ENCODE measurements around the gene ABCG1.

ABCG1 gene

GRCh38 chr21:42304556-42305454, 85.9 kb downstream of the ABCG1 start:
- Histone ChIP-seq H3K9me3 (ENCODE audit: severe bottlenecking) (no peaks in the 10 kb centered on the region), H3K36me3 (ENCODE audit: low read depth) (no peaks in the 10 kb centered on the region), H3K4me3 (ENCODE audit: severe bottlenecking) (no peak overlapping the region), H3K27me3 (ENCODE audit: insufficient read depth, poor library complexity, severe bottlenecking) (no peaks in the 10 kb centered on the region), H3K4me1 (ENCODE audit: insufficient read depth, poor library complexity, severe bottlenecking) (no peaks in the 10 kb centered on the region), H3K27ac (ENCODE audit: poor library complexity, severe bottlenecking) (no peak overlapping the region)
- no peak for ATAC-seq (ENCODE audit: low read depth)
- no peak for DNase-seq (ENCODE audit: low spot score)
- no peak for TF ChIP-seq CTCF (IDR thresholded peaks at IDR 0.05; ENCODE audit: poor library complexity, severe bottlenecking)

GRCh38 chr21:42305707-42306147, 86.8 kb downstream of the ABCG1 start:
- DNase-seq (ENCODE audit: low spot score) (no peak), ATAC-seq (ENCODE audit: low read depth) (no peak; the same call in 2 of the 3 replicates)
- Histone ChIP-seq H3K4me3 (ENCODE audit: severe bottlenecking) (no peak overlapping the region), H3K36me3 (ENCODE audit: low read depth) (no peaks in the 10 kb centered on the region), H3K9me3 (ENCODE audit: severe bottlenecking) (no peaks in the 10 kb centered on the region), H3K27ac (ENCODE audit: poor library complexity, severe bottlenecking) (no peak overlapping the region), H3K27me3 (ENCODE audit: insufficient read depth, poor library complexity, severe bottlenecking) (no peaks in the 10 kb centered on the region), H3K4me1 (ENCODE audit: insufficient read depth, poor library complexity, severe bottlenecking) (no peaks in the 10 kb centered on the region)
- no peak for TF ChIP-seq CTCF (IDR thresholded peaks at IDR 0.05; ENCODE audit: poor library complexity, severe bottlenecking)

- no peak overlapping the region for H3K27ac ChIP-seq (ENCODE audit: poor library complexity, severe bottlenecking)
- DNase-seq (ENCODE audit: low spot score) (no peak), ATAC-seq (ENCODE audit: low read depth) (no peak)
- no peak overlapping the region for H3K4me3 ChIP-seq (ENCODE audit: severe bottlenecking)
- H3K9me3 ChIP-seq (ENCODE audit: severe bottlenecking) = no peaks in the 10 kb centered on the region
- H3K36me3 ChIP-seq (ENCODE audit: low read depth) = no peaks in the 10 kb centered on the region
- H3K4me1 ChIP-seq (ENCODE audit: insufficient read depth, poor library complexity, severe bottlenecking) = no peaks in the 10 kb centered on the region
- no peaks in the 10 kb centered on the region for H3K27me3 ChIP-seq (ENCODE audit: insufficient read depth, poor library complexity, severe bottlenecking)
- no peak for TF ChIP-seq CTCF (IDR thresholded peaks at IDR 0.05; ENCODE audit: poor library complexity, severe bottlenecking)
Measured at GRCh38 chr21:42306366-42307035, 87.6 kb downstream of the ABCG1 start.

GRCh38 chr21:42307106-42307505, 88.2 kb downstream of the ABCG1 start:
- DNase-seq (ENCODE audit: low spot score) (no peak), ATAC-seq (ENCODE audit: low read depth) (no peak)
- Histone ChIP-seq H3K36me3 (ENCODE audit: low read depth) (no peaks in the 10 kb centered on the region), H3K27me3 (ENCODE audit: insufficient read depth, poor library complexity, severe bottlenecking) (no peaks in the 10 kb centered on the region), H3K4me1 (ENCODE audit: insufficient read depth, poor library complexity, severe bottlenecking) (no peaks in the 10 kb centered on the region), H3K4me3 (ENCODE audit: severe bottlenecking) (no peak overlapping the region), H3K9me3 (ENCODE audit: severe bottlenecking) (no peaks in the 10 kb centered on the region), H3K27ac (ENCODE audit: poor library complexity, severe bottlenecking) (no peak overlapping the region)
- no peak for TF ChIP-seq CTCF (IDR thresholded peaks at IDR 0.05; ENCODE audit: poor library complexity, severe bottlenecking)
